Measurements from ENCODE around the gene KCNH2. TPM values are rescaled to one million over a fixed set of nuclear protein-coding genes. Genes with fewer than 3 reads are reported as not detected.
A peak's percentile ranks its signal among the peaks of the same experiment; 100 is the strongest.

Gene KCNH2
- total and polyA plus RNA-seq, 8 donors: 1.4 to 27.9 (median 3.9) TPM

DNA sequence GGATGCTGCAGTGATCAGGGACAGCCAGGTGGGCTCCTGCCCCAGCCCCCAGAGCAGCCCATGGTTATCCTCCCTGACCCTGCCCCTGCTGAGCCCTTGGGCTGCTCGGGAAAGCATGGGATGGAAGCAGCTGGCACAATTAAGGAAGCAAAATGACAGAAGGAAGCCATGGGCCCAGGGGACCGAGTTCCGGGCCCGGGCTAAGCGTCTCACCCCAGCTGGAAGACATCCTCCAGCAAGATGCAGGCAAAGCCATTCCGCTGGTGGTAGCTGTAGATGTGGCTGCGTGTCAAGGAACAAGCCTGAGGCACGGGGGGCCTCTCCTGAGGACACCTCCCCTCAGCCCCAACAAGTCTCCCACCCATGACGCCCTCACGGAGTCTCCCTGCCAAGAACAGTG is 45.1 kb upstream of the KCNH2 start:
- intact Hi-C loops (cut with DNase I): no loop called here
- no peaks in the 10 kb centered on the region for H3K9me3 ChIP-seq
- no peak for ATAC-seq
- 68 to 70% methylated on average over 10 of the region's 10 CpGs for WGBS, 2 donors
- TF ChIP-seq, protein P1, sequence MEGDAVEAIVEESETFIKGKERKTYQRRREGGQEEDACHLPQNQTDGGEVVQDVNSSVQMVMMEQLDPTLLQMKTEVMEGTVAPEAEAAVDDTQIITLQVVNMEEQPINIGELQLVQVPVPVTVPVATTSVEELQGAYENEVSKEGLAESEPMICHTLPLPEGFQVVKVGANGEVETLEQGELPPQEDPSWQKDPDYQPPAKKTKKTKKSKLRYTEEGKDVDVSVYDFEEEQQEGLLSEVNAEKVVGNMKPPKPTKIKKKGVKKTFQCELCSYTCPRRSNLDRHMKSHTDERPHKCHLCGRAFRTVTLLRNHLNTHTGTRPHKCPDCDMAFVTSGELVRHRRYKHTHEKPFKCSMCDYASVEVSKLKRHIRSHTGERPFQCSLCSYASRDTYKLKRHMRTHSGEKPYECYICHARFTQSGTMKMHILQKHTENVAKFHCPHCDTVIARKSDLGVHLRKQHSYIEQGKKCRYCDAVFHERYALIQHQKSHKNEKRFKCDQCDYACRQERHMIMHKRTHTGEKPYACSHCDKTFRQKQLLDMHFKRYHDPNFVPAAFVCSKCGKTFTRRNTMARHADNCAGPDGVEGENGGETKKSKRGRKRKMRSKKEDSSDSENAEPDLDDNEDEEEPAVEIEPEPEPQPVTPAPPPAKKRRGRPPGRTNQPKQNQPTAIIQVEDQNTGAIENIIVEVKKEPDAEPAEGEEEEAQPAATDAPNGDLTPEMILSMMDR (IDR thresholded peaks at IDR 0.05): no peak
- H3K36me3 ChIP-seq: no peaks in the 10 kb centered on the region
- no peak for FAIRE-seq
- peaks cover 0 to 3% (median 0%) of the 10 kb centered on the region in 4 donors for H3K27me3 ChIP-seq
- no peak overlapping the region for H3K27ac ChIP-seq
- H3K4me3 ChIP-seq: no peak overlapping the region
- peak in 1 of 6 donors; percentile 49 for DNase-seq
- peaks cover 0 to 6% (median 0%) of the 10 kb centered on the region in 3 donors for H3K4me1 ChIP-seq

DNA sequence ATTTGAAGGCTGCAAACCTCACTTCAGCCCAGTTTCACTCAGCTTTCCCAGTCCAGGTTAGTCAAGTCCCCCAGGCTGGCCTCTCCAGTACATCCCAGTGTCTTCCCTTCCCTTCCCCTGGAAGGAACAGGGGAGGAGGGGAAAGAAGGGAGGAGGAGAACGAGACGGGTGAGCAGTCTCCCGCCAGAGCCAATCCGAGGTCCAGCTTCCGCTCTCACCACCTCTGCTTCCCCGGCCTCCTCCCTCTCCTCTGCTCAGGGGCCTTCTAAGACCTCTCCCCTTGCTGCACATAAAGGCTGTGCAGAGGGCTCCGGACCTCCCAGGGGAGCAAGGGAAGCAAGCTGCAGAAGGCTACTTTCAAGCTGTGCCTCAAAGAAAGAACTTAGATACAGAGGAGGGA is 42.1 kb upstream of the KCNH2 start:
- Histone ChIP-seq H3K9me3 (no peaks in the 10 kb centered on the region), H3K27me3 (peaks cover 0 to 8% (median 0%) of the 10 kb centered on the region in 4 donors), H3K4me1 (peaks cover 0 to 8% (median 0%) of the 10 kb centered on the region in 3 donors), H3K36me3 (no peaks in the 10 kb centered on the region), H3K4me3 (no peak overlapping the region), H3K27ac (no peak overlapping the region)
- TF ChIP-seq, protein P1 (IDR thresholded peaks at IDR 0.05): no peak
- intact Hi-C loops (cut with DNase I): no loop called here
- ATAC-seq (no peak), DNase-seq (no peak), FAIRE-seq (no peak)
- WGBS, 2 donors: 48 to 59% methylated on average over 7 of the region's 7 CpGs

DNA sequence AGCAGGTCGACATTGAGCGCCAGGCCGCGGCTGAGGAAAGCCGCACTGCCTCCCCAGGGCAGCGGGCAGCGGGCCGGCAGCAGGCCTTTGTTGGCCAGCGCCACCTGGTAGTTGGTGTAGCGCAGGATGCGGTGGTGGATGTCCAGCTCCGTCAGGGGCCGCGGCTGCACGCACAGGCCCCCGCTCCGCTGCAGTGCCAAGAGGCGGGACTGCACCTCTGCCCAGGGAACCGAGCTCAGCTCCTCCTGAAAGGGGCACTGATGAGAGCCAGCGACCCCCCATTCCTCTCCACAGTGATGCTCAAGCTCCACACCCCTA is 41.0 kb upstream of the KCNH2 start:
- intact Hi-C loops (cut with DNase I): no loop called here
- H3K4me1 ChIP-seq: peaks cover 0 to 8% (median 0%) of the 10 kb centered on the region in 3 donors
- ATAC-seq (peak in 3 of 4 donors; percentile 4 to 31 (median 20)), FAIRE-seq (no peak), DNase-seq (peak in 1 of 6 donors; percentile 61)
- H3K4me3 ChIP-seq: peak overlapping the region in 1 of 4 donors; percentile 33
- 28 to 36% methylated on average over 20 of the region's 20 CpGs for WGBS, 2 donors
- H3K36me3 ChIP-seq: no peaks in the 10 kb centered on the region
- H3K9me3 ChIP-seq: no peaks in the 10 kb centered on the region
- no peak overlapping the region for H3K27ac ChIP-seq
- TF ChIP-seq, protein P1 (IDR thresholded peaks at IDR 0.05): no peak
- peaks cover 0 to 8% (median 0%) of the 10 kb centered on the region in 4 donors for H3K27me3 ChIP-seq

DNA sequence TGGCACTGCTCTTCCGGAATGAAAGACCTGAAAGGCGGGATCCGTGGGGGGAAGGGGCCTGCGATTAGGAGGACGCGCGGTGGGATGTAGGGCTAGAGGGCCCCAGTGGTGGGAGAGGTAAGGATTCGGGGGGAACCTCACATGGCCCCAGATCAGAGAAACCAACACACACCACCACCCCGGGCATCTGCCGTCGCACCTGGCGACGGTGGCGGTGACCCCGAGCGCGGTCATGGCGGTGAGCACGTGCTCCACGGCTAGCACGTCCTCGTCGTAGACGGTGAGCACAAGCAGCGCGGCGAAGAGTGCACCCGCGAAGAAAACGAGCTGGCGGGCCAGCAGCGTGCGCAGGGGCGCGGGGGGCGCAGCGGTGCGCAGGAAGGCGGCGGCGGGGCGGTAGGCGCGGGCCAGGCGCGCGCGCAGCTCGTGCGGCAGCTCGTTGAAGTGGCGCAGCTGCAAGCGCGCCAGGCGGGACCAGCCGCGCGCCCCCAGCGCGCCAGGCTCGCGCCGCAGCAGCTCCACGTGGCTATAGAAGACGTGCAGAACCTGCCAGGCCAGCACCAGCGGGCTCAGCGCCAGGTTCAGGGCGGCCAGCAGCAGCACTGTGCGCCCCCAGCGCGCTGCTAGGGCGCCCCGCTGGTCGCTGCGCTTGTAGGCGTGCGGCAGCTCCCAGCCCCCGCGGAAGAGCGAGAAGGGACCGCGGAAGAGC is 40.5 kb upstream of the KCNH2 start:
- H3K36me3 ChIP-seq: no peaks in the 10 kb centered on the region
- FAIRE-seq (no peak), ATAC-seq (peak; percentile 36 to 62 (median 46)), DNase-seq (peak in 2 of 6 donors; percentile 43 to 67)
- H3K4me1 ChIP-seq: peaks cover 0 to 13% (median 0%) of the 10 kb centered on the region in 3 donors
- H3K4me3 ChIP-seq: peak overlapping the region in 1 of 4 donors; percentile 33
- TF ChIP-seq, protein P1 (IDR thresholded peaks at IDR 0.05): no peak
- peaks cover 0 to 8% (median 0%) of the 10 kb centered on the region in 4 donors for H3K27me3 ChIP-seq
- intact Hi-C loops (cut with DNase I): no loop called here
- 3 to 5% methylated on average over 69 to 82 of the region's 82 CpGs for WGBS, 2 donors
- no peak overlapping the region for H3K27ac ChIP-seq
- no peaks in the 10 kb centered on the region for H3K9me3 ChIP-seq

DNA sequence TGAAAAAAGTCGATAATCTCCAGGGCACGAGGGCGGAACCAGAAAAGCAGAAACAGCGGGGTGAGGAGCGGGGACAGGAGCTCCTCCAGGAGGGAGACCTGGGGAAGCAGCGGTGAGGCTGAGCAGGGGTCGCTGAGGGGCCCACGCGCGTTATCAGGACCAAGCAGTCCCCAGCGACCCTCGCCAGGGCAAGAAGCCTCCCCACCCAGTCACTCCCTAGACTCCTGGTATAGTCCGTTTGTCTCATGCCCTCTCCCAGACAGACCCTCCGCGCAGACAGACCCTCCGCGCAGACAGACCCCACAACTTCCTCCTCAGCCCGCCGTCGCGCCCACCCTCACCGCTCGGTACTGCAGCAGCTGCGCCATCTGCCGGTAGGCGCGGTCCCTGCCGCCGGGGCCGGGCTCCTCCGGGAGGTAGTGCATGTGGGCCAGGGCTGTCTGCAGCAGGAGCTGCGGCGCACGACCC is 39.9 kb upstream of the KCNH2 start:
- FAIRE-seq: no peak
- H3K4me3 ChIP-seq: peak overlapping the region in 1 of 4 donors; percentile 33

More for the DNA sequence above, 39.9 kb upstream of the KCNH2 start:
- Histone ChIP-seq H3K36me3 (no peaks in the 10 kb centered on the region), H3K4me1 (peaks cover 0 to 19% (median 0%) of the 10 kb centered on the region in 3 donors), H3K27ac (no peak overlapping the region), H3K9me3 (no peaks in the 10 kb centered on the region), H3K27me3 (peaks cover 0 to 8% (median 0%) of the 10 kb centered on the region in 4 donors)
- 5 to 7% methylated on average over 34 of the region's 34 CpGs for WGBS, 2 donors
- ATAC-seq: peak; percentile 73 to 84 (median 82)
- intact Hi-C loops (cut with DNase I): no loop called here
- peak in 5 of 6 donors; percentile 35 to 91 (median 74) for DNase-seq
- TF ChIP-seq, protein P1 (IDR thresholded peaks at IDR 0.05): peak; percentile 77 to 89 (median 84)

Measured in pancreas (tissue), 10 donors.